Natural killer cell (primary cell): ENCODE data around the gene EBNA1BP2. TPM values are rescaled to one million over a fixed set of nuclear protein-coding genes. Genes with fewer than 3 reads are reported as not detected.

Experiments
- ATAC-seq, 3 donors: fragments of 150-1000 bp in 2 of 3; fragments of 200-7000 bp in 1 of 3; cut with Tn5 transposase; 1 replicate in 1 of 3; 2 replicates in 2 of 3; pipeline ENCODE4 v1.10.0; 2021; ENCODE audit warnings: mild to moderate bottlenecking in 2 of 3, moderate library complexity in 2 of 3
- DNase-seq, 2 donors: peaks; one replicate each; pipeline versions ENCODE4 v3.0.0 to v3.0.0-alpha.2; 2013 to 2021; ENCODE audit warnings: mixed read lengths in 1 of 2
- H3K27ac ChIP-seq: one replicate; pipeline ENCODE4 v1.5.1; 2013; ENCODE audit warnings: mild to moderate bottlenecking, low read length
- H3K27me3 ChIP-seq: one replicate; pipeline ENCODE4 v1.6.1; 2013; ENCODE audit warnings: low read length; ENCODE audit not compliant: control insufficient read depth, insufficient read depth
- H3K36me3 ChIP-seq: one replicate; pipeline ENCODE4 v1.6.1; 2013; ENCODE audit warnings: low read length; ENCODE audit not compliant: control insufficient read depth, insufficient read depth
- H3K4me1 ChIP-seq: one replicate; pipeline ENCODE4 v1.6.1; 2013; ENCODE audit warnings: low read length; ENCODE audit not compliant: control insufficient read depth, insufficient read depth
- H3K4me3 ChIP-seq: one replicate; pipeline ENCODE4 v1.5.1; 2013; ENCODE audit warnings: low read length
- H3K9me3 ChIP-seq: one replicate; pipeline ENCODE4 v1.6.1; 2013; ENCODE audit warnings: low read length; ENCODE audit not compliant: control insufficient read depth, insufficient read depth
- H3K27ac Mint-ChIP-seq, 2 donors: one replicate each; pipeline ENCODE4 v1.8.0; 2022; ENCODE audit warnings: mild to moderate bottlenecking in 2 of 2, mixed read lengths in 2 of 2, moderate library complexity in 1 of 2
- H3K27me3 Mint-ChIP-seq, 2 donors: one replicate each; pipeline ENCODE4 v1.8.0; 2022; ENCODE audit warnings: low read depth in 2 of 2, mixed read lengths in 2 of 2
- H3K36me3 Mint-ChIP-seq: one replicate; pipeline ENCODE4 v1.8.0; 2022; ENCODE audit warnings: mixed read lengths
- H3K4me1 Mint-ChIP-seq, 2 donors: one replicate each; pipeline ENCODE4 v1.8.0; 2022; ENCODE audit warnings: mixed read lengths in 2 of 2
- H3K4me3 Mint-ChIP-seq: one replicate; pipeline ENCODE4 v1.8.0; 2022; ENCODE audit warnings: mild to moderate bottlenecking, moderate library complexity, mixed read lengths
- H3K9me3 Mint-ChIP-seq, 2 donors: one replicate each; pipeline ENCODE4 v1.8.0; 2022; ENCODE audit warnings: mixed read lengths in 2 of 2
- WGBS: methylation state at CpG from one replicate; pipeline ENCODE4 v1.1.7; 2013; ENCODE audit warnings: missing lambda C conversion rate; ENCODE audit not compliant: insufficient coverage; 5-methylcytosine and 5-hydroxymethylcytosine counted together
- intact Hi-C: fragments of 100-400 bp; cut with micrococcal nuclease; formaldehyde crosslinking; loops from one replicate; pipeline ENCODE4 v1.14.2; 2022
- total RNA-seq, 4 donors: library from RNA; stranded (reverse); fragments of 120-200 nt in 1 of 4; gene quantifications; one replicate each; pipeline versions ENCODE4 v1.2.3 to v1.2.4, GENCODE V29; 2013 to 2022
- TF ChIP-seq, protein P1 (sequence below): fragments of 200-600 bp; IDR thresholded peaks from one replicate; pipeline ENCODE4 v1.8.0; 2022; ENCODE audit warnings: antibody characterized with exemption

Gene EBNA1BP2
- total RNA-seq, 3 donors from 2014 or later (not counting 1 experiment from before 2014, with no cell fraction given), result 21.2 to 28.5 (median 23.6) TPM

DNA sequence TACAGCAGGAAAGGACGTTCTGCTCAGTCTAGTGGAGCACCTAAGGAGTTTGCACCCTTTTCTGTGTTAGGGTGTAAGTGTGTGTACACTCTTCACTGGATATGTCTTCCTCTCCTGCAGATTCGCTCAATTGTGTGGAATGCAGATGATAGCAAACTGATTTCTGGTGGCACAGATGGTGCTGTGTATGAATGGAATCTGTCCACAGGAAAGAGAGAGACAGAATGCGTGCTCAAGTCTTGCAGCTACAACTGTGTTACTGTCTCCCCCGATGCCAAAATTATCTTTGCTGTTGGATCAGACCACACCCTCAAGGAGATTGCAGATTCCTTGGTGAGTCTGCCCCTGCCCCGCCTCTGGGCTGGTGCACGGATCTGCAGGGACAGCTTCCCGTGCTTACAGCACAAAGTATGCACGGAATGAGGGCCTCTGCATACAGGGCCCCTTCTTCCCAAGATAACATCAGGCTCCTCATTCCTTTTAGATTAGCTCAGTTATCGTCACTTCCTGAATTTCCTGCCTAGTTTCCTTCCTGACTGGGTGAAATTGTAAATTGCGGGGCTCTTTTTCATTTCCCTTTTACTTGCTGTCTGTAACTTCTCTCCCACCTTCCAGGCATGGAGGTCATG is 34.6 kb upstream of the EBNA1BP2 start:
- H3K9me3 Mint-ChIP-seq, result peaks cover 0 to 3% of the 10 kb centered on the region in 2 donors
- no peak overlapping the region for H3K27ac ChIP-seq

DNA sequence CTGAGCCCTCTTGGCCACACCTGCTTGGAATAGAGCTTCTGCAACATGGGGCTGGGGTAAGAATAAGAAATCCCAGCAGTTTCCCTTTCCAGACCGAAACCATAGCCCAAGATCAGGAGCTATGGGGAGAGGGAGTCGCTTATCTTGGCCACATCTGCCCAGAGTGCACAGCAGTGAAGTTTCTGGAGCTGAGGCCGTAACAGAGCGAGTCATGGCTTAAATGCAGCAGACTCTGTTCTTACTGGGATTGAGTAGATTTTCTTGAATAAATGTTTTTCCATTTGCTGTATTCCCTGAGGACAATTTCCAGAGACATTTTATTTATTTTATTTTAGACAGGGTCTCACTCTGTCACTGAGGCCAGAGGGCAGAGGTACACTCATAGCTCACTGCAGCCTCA is 33.6 kb upstream of the EBNA1BP2 start:
- Mint-ChIP-seq H3K9me3 (peaks cover 0 to 3% of the 10 kb centered on the region in 2 donors), H3K27me3 (peaks cover 5 to 18% of the 10 kb centered on the region in 2 donors), H3K36me3 (no peaks in the 10 kb centered on the region), H3K27ac (no peak overlapping the region), H3K4me3 (no peak overlapping the region), H3K4me1 (no peaks in the 10 kb centered on the region)
- intact Hi-C loops, result no loop called here
- ATAC-seq, result no peak
- no peak overlapping the region for H3K4me3 ChIP-seq
- H3K27ac ChIP-seq, result no peak overlapping the region
- no peaks in the 10 kb centered on the region for H3K36me3 ChIP-seq
- TF ChIP-seq, protein P1, sequence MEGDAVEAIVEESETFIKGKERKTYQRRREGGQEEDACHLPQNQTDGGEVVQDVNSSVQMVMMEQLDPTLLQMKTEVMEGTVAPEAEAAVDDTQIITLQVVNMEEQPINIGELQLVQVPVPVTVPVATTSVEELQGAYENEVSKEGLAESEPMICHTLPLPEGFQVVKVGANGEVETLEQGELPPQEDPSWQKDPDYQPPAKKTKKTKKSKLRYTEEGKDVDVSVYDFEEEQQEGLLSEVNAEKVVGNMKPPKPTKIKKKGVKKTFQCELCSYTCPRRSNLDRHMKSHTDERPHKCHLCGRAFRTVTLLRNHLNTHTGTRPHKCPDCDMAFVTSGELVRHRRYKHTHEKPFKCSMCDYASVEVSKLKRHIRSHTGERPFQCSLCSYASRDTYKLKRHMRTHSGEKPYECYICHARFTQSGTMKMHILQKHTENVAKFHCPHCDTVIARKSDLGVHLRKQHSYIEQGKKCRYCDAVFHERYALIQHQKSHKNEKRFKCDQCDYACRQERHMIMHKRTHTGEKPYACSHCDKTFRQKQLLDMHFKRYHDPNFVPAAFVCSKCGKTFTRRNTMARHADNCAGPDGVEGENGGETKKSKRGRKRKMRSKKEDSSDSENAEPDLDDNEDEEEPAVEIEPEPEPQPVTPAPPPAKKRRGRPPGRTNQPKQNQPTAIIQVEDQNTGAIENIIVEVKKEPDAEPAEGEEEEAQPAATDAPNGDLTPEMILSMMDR, result no peak
- no peaks in the 10 kb centered on the region for H3K4me1 ChIP-seq
- H3K9me3 ChIP-seq, result no peaks in the 10 kb centered on the region
- DNase-seq, result no peak
- H3K27me3 ChIP-seq, result no peaks in the 10 kb centered on the region
- WGBS, result 92% methylated on average over 4 of the region's 4 CpGs

More for the DNA sequence above, 34.6 kb upstream of the EBNA1BP2 start:
- Histone ChIP-seq H3K36me3 (no peaks in the 10 kb centered on the region), H3K9me3 (no peaks in the 10 kb centered on the region), H3K4me3 (no peak overlapping the region), H3K27me3 (no peaks in the 10 kb centered on the region), H3K4me1 (no peaks in the 10 kb centered on the region)
- peaks cover 5 to 18% of the 10 kb centered on the region in 2 donors for H3K27me3 Mint-ChIP-seq
- ATAC-seq (no peak), DNase-seq (no peak)
- H3K4me3 Mint-ChIP-seq, result no peak overlapping the region
- no peaks in the 10 kb centered on the region for H3K36me3 Mint-ChIP-seq
- H3K4me1 Mint-ChIP-seq, result no peaks in the 10 kb centered on the region
- H3K27ac Mint-ChIP-seq, result no peak overlapping the region
- WGBS, result 45% methylated on average over 10 of the region's 10 CpGs
- TF ChIP-seq, protein P1, result no peak
- intact Hi-C loops, result no loop called here

DNA sequence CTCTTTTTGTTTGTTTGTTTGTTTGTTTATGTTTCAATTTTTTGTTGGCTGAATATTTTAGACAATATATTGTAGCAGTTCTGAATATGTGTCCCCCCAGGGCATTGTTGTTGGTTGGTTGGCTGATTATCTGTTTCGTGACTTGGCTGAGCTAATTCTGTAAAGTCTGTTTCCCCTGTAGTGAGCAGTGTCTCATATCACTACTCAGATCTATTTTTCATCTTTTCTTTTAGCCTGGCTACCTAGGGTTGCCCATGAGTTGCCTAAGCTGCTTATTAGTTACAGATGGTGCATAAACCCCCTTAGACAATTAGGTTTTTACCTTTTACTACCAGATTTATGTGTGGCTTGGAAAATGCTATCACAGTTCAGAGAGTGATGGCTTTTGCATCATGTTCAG is 32.3 kb upstream of the EBNA1BP2 start:
- no peaks in the 10 kb centered on the region for H3K9me3 ChIP-seq
- H3K27ac ChIP-seq, result no peak overlapping the region
- DNase-seq (no peak), ATAC-seq (no peak)
- no peaks in the 10 kb centered on the region for H3K36me3 Mint-ChIP-seq
- 67% methylated on average over 1 of the region's 1 CpG for WGBS
- H3K27ac Mint-ChIP-seq, result no peak overlapping the region
- no peak overlapping the region for H3K4me3 Mint-ChIP-seq
- H3K9me3 Mint-ChIP-seq, result peaks cover 0 to 3% of the 10 kb centered on the region in 2 donors
- H3K4me1 ChIP-seq, result no peaks in the 10 kb centered on the region
- no peaks in the 10 kb centered on the region for H3K36me3 ChIP-seq
- peaks cover 0 to 18% of the 10 kb centered on the region in 2 donors for H3K27me3 Mint-ChIP-seq
- H3K4me1 Mint-ChIP-seq, result no peaks in the 10 kb centered on the region
- TF ChIP-seq, protein P1, result no peak
- no peaks in the 10 kb centered on the region for H3K27me3 ChIP-seq
- intact Hi-C loops, result no loop called here
- no peak overlapping the region for H3K4me3 ChIP-seq

DNA sequence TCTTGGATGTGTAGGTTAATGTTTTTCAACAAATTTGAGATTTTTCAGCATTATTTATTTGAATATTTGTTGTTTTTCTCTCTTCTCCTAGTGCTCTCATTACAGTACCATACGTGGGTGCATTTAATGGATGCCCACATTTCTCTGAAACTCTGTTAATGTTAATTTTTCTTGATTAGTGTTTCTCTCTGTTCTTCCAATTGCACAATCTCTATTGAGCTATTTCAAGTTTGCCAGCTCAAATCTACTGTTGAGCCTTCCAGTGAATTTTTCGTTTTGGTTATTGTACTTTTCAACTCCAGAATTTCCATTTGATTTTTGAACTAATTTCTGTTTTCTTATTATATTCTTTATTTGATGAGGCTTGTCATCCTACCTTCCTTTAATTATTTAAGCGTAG is 31.8 kb upstream of the EBNA1BP2 start:
- no peak for DNase-seq
- H3K27ac ChIP-seq, result no peak overlapping the region
- Mint-ChIP-seq H3K27ac (no peak overlapping the region), H3K9me3 (peaks cover 0 to 3% of the 10 kb centered on the region in 2 donors), H3K4me3 (no peak overlapping the region), H3K4me1 (no peaks in the 10 kb centered on the region), H3K27me3 (peaks cover 0 to 18% of the 10 kb centered on the region in 2 donors), H3K36me3 (no peaks in the 10 kb centered on the region)
- H3K9me3 ChIP-seq, result no peaks in the 10 kb centered on the region
- WGBS, result 80% methylated on average over 1 of the region's 3 CpGs
- ATAC-seq, result no peak
- TF ChIP-seq, protein P1, result no peak
- H3K4me1 ChIP-seq, result no peaks in the 10 kb centered on the region
- H3K36me3 ChIP-seq, result no peaks in the 10 kb centered on the region
- no peak overlapping the region for H3K4me3 ChIP-seq
- intact Hi-C loops, result no loop called here
- no peaks in the 10 kb centered on the region for H3K27me3 ChIP-seq
